T-helper 9 cell (primary cell): ENCODE measurements around the gene DUSP22.

Experiments
- DNase-seq: peaks from one replicate; pipeline ENCODE4 v3.0.0-alpha.2; 2020

DUSP22 gene

GRCh38 chr6:398558-399078 lies 106.3 kb downstream of the DUSP22 start:
- DNase-seq: no peak

- DNase-seq: no peak
Observed at GRCh38 chr6:399785-400534, 107.7 kb downstream of the DUSP22 start.

- no peak for DNase-seq
Observed at GRCh38 chr6:400815-401214, 108.5 kb downstream of the DUSP22 start.
